Esophagus squamous epithelium (tissue), 4 donors: ENCODE results near the gene CD58.

ENCODE experiments used
- POLR2A ChIP-seq, 4 donors: fragments of 450-650 bp; IDR thresholded peaks; one replicate each; pipeline ENCODE4 v1.6.1; 2017; ENCODE audit warnings: antibody characterized with exemption in 4 of 4, mild to moderate bottlenecking in 4 of 4, moderate library complexity in 3 of 4
- TF ChIP-seq, protein P1 (sequence below), 6 experiments: fragments of 450-650 bp in 4 of 6; fragments of 200-600 bp in 2 of 6; sonication (generic) in 2 of 6; IDR thresholded peaks; one replicate each; pipeline ENCODE4 v1.5.1; 2016 to 2019; ENCODE audit warnings: antibody characterized with exemption in 6 of 6, mild to moderate bottlenecking in 4 of 6, moderate library complexity in 4 of 6

DNA sequence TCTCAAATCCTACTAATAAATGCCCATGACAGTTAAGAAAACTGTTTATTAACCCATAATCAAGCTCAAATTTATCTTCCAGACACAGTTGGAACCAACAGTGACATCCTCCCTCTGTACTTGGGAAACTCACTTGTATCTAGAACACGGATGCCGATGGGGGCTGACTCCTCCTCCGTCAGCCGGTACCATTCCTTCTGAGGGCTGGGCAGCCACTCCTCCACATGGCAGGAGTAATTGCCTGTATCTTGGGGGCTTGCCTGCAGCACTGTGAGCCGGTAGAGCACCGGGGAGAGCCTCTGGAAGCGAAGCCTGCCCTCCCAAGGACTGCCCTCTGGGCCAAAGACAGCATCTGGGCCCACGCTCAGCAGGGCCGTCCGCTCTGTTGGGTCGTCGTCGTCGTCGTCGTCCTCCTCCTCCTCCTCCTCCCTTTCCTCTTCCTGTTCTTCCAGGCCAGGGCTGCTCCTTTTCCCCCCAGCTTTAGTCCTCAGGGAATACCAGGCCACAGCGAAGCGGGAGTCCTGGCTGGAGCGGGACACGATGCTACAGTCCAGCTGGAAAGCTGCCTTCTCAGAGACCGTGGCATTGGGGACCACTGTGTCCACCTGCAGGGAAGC lies 8.5 kb upstream of the CD58 start:
- TF ChIP-seq, protein P1, sequence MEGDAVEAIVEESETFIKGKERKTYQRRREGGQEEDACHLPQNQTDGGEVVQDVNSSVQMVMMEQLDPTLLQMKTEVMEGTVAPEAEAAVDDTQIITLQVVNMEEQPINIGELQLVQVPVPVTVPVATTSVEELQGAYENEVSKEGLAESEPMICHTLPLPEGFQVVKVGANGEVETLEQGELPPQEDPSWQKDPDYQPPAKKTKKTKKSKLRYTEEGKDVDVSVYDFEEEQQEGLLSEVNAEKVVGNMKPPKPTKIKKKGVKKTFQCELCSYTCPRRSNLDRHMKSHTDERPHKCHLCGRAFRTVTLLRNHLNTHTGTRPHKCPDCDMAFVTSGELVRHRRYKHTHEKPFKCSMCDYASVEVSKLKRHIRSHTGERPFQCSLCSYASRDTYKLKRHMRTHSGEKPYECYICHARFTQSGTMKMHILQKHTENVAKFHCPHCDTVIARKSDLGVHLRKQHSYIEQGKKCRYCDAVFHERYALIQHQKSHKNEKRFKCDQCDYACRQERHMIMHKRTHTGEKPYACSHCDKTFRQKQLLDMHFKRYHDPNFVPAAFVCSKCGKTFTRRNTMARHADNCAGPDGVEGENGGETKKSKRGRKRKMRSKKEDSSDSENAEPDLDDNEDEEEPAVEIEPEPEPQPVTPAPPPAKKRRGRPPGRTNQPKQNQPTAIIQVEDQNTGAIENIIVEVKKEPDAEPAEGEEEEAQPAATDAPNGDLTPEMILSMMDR (IDR thresholded peaks at IDR 0.05): no peak
- no peak for TF ChIP-seq POLR2A (IDR thresholded peaks at IDR 0.05)
